ENCODE measurements around the gene SLIT1.

Gene SLIT1

GRCh38 chr10:97002670-97003069, 183.1 kb downstream of the SLIT1 start:
- TF ChIP-seq, protein P1, sequence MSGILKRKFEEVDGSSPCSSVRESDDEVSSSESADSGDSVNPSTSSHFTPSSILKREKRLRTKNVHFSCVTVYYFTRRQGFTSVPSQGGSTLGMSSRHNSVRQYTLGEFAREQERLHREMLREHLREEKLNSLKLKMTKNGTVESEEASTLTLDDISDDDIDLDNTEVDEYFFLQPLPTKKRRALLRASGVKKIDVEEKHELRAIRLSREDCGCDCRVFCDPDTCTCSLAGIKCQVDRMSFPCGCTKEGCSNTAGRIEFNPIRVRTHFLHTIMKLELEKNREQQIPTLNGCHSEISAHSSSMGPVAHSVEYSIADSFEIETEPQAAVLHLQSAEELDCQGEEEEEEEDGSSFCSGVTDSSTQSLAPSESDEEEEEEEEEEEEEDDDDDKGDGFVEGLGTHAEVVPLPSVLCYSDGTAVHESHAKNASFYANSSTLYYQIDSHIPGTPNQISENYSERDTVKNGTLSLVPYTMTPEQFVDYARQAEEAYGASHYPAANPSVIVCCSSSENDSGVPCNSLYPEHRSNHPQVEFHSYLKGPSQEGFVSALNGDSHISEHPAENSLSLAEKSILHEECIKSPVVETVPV (CRISPR knock-in tag; IDR thresholded peaks at IDR 0.05) = no peak
- TF ChIP-seq BACH2 (CRISPR knock-in tag; IDR thresholded peaks at IDR 0.05; ENCODE audit: borderline replicate concordance) (no peak), PATZ1 (CRISPR knock-in tag; IDR thresholded peaks at IDR 0.05; ENCODE audit: borderline replicate concordance) (no peak), TSHZ2 (CRISPR knock-in tag; IDR thresholded peaks at IDR 0.05) (no peak), CSDC2 (CRISPR knock-in tag; IDR thresholded peaks at IDR 0.05) (no peak), OSR1 (CRISPR knock-in tag; IDR thresholded peaks at IDR 0.05) (no peak), ZNF565 (CRISPR knock-in tag; conservative IDR thresholded peaks at IDR 0.05; ENCODE audit: low read depth) (no peak), ESRRG (CRISPR knock-in tag; IDR thresholded peaks at IDR 0.05) (no peak), TOX (CRISPR knock-in tag; IDR thresholded peaks at IDR 0.05; ENCODE audit: borderline replicate concordance) (no peak), ZC3H10 (CRISPR knock-in tag; IDR thresholded peaks at IDR 0.05) (no peak), PPARA (CRISPR knock-in tag; IDR thresholded peaks at IDR 0.05; ENCODE audit: borderline replicate concordance) (no peak), GLIS3 (CRISPR knock-in tag; IDR thresholded peaks at IDR 0.05) (no peak), ISL1 (CRISPR knock-in tag; IDR thresholded peaks at IDR 0.05) (no peak), ZFP3 (CRISPR knock-in tag; IDR thresholded peaks at IDR 0.05) (no peak), ZNF8 (CRISPR knock-in tag; IDR thresholded peaks at IDR 0.05) (no peak), ZNF70 (CRISPR knock-in tag; IDR thresholded peaks at IDR 0.05) (no peak), TCF4 (CRISPR knock-in tag; IDR thresholded peaks at IDR 0.05; ENCODE audit: borderline replicate concordance) (no peak), CREB5 (CRISPR knock-in tag; IDR thresholded peaks at IDR 0.05; ENCODE audit: low read depth) (no peak)
- TF ChIP-seq, protein P2, sequence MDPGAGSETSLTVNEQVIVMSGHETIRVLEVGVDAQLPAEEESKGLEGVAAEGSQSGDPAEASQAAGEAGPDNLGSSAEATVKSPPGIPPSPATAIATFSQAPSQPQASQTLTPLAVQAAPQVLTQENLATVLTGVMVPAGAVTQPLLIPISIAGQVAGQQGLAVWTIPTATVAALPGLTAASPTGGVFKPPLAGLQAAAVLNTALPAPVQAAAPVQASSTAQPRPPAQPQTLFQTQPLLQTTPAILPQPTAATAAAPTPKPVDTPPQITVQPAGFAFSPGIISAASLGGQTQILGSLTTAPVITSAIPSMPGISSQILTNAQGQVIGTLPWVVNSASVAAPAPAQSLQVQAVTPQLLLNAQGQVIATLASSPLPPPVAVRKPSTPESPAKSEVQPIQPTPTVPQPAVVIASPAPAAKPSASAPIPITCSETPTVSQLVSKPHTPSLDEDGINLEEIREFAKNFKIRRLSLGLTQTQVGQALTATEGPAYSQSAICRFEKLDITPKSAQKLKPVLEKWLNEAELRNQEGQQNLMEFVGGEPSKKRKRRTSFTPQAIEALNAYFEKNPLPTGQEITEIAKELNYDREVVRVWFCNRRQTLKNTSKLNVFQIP (CRISPR knock-in tag; IDR thresholded peaks at IDR 0.05; ENCODE audit: borderline replicate concordance, low read depth) = no peak
- no peak for ATAC-seq

GRCh38 chr10:97001183-97001991, 184.4 kb downstream of the SLIT1 start:
- no peak for TF ChIP-seq ARNTL (CRISPR knock-in tag; IDR thresholded peaks at IDR 0.05; ENCODE audit: borderline replicate concordance, low read depth)
- ATAC-seq = no peak

GRCh38 chr10:97000487-97001182, 185.1 kb downstream of the SLIT1 start:
- no peak for ATAC-seq
- TF ChIP-seq TSHZ2 (CRISPR knock-in tag; IDR thresholded peaks at IDR 0.05) = no peak
- TF ChIP-seq CREB5 (CRISPR knock-in tag; IDR thresholded peaks at IDR 0.05; ENCODE audit: low read depth) = no peak
- TF ChIP-seq ZNF70 (CRISPR knock-in tag; IDR thresholded peaks at IDR 0.05) = no peak
- no peak for TF ChIP-seq TOX (CRISPR knock-in tag; IDR thresholded peaks at IDR 0.05; ENCODE audit: borderline replicate concordance)
- TF ChIP-seq TCF4 (CRISPR knock-in tag; IDR thresholded peaks at IDR 0.05; ENCODE audit: borderline replicate concordance) = no peak
- TF ChIP-seq ISL1 (CRISPR knock-in tag; IDR thresholded peaks at IDR 0.05) = no peak
- no peak for TF ChIP-seq BACH2 (CRISPR knock-in tag; IDR thresholded peaks at IDR 0.05; ENCODE audit: borderline replicate concordance)
- no peak for TF ChIP-seq ARNTL (CRISPR knock-in tag; IDR thresholded peaks at IDR 0.05; ENCODE audit: borderline replicate concordance, low read depth)
- no peak for TF ChIP-seq ZFP30 (CRISPR knock-in tag; IDR thresholded peaks at IDR 0.05)
- no peak for TF ChIP-seq CSDC2 (CRISPR knock-in tag; IDR thresholded peaks at IDR 0.05)
- no peak for TF ChIP-seq ZFP3 (CRISPR knock-in tag; IDR thresholded peaks at IDR 0.05)
- TF ChIP-seq RARB (CRISPR knock-in tag; IDR thresholded peaks at IDR 0.05) = no peak
